Measurements from ENCODE around the gene ZNF330.
"Not testable (repeated sequence)": the region's sequence is repeated elsewhere in the genome, so short reads cannot be mapped to it uniquely, and the experiment has no call there.

ZNF330 gene

GRCh38 chr4:141220691-141221659 is at the start of gene ZNF330:
TSS of gene ZNF330 (plus strand) at chr4:141220895. CDS start at chr4:141222372, 1,477 bp downstream.
- DNase-seq, result peak; percentile 87

DNA sequence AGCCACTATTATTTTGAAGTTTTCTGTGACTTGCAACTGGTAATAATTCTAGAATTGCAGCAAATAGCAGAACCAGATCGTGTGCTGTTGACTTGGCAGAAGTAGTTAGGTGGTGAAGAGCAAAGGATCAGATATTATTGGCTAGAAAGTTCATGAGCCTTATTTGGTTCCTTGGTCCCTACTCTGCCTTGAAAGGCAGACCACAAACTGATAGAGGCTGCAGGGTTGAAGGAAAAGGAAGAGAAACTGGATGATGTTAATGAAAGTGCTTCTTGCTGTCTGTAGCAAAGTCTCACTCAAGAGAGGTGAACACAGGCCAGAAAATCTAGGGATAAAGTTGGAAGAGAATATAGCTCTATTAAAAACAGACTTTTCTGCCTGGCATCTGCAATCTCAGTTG is 46.2 kb upstream of the ZNF330 start:
- DNase-seq, result no peak

- peak; percentile 7 for DNase-seq
Measured at GRCh38 chr4:141177171-141177570, 43.5 kb upstream of the ZNF330 start.

DNA sequence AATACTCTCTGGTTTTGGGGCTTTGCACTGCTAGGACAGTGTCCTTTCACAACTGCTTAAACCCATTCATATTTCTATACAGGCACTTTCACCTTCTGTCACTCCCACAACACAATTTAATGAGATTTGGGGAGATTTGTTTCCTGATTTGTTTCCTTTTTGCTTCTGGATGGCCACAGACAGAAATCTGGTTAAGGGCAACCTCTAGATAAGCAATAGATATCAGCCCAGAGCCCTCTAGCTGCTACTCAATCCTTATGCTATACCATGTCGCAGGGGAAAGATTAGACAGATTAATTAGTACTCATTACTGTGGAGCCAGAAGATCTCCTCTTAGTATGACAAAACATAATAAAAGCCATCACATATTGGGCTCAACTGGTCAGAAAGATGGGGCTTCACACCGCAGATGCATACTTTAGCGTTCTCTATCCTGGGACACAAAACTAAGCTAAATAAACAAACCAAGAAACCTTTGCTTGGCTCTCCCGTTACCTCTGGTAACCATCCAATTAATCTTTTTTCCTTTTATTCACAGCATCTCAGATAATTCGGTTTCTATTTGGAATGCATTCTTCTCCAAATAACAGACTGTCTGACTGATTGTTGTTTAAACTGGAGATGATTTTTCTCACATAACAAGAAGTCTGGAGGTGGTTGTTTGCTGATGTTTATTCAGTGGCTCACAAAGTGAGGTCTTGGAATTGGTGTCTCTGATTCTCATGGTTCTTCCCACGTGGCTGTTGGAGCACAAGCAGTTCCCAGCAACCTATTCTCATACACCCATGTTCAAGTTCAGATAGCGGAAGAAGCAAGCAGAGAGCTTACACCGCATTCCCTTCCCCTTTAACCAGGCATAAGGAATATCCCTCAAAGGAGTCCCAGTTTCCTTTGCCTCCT is 41.0 kb upstream of the ZNF330 start:
- peak; percentile 8 for DNase-seq

DNA sequence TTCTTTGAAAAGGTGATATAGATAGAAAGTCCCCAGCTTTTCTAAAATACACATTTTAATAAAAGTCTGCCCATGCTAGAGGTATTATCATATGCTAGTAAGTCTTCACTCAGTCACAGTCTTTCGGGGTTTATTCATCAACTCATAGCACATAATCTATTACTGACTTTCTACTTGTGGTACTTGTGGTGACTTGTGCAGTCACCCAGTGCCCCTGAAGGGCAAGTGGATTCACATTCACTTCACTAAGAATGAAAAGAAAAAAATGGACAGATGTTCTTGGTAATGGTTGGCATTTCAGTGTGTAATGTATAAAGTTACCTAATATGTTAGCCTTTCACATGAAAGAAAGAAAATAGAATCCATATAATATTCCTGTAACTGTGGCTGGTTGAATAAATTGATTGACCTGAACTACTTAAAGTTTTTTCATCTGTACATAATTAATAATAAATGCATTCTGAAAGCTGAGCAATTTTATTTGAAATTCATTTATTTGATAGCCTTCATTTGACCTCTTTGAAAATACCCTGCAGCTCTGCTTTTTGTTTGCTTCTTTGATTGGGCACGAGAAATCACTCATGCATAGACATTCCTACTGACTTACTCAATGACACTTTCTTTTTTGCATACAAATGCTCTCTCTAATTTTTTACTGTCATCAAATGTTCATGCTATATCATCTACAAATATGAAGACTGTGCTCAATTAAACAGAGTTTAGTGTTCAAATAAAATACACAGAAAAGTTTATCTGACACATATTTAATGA is 39.5 kb upstream of the ZNF330 start:
- peak; percentile 38 for DNase-seq

DNA sequence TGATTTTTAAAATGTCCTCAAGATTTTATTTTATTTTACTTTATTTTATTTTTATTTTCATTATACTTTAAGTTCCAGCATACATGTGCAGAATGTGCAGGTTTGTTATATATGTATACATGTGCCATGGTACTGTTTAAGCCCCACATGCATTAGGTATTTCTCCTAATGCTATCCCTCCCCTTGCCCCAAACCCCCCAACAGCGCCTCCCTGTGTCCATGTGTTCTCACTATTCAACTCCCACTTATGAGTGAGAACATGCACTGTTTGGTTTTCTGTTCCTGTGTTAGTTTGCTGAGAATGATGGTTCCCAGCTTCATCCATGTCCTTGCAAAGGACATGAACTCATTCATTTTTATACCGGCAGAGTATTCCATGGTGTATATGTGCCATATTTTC is 37.2 kb upstream of the ZNF330 start:
- not testable (repeated sequence) for DNase-seq

DNA sequence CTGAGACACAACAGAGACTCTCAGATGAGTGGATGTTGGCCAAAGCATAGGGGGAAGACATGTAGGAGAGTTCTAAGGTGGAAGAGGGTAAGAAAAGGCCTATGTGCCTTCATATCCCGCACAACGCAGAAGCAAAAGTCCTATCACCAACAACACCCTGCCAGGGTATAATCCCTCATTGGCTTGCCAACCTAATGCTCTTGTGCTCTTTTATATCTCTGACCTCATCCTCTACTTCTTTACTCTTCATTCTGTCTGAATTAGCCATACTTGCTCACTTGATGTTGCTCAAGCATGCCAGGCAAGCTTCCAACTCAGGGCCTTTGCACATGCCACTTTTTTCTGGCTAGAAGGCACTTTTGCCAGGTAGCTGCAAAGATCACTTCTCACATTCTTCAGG is 28.1 kb upstream of the ZNF330 start:
- no peak for DNase-seq

DNA sequence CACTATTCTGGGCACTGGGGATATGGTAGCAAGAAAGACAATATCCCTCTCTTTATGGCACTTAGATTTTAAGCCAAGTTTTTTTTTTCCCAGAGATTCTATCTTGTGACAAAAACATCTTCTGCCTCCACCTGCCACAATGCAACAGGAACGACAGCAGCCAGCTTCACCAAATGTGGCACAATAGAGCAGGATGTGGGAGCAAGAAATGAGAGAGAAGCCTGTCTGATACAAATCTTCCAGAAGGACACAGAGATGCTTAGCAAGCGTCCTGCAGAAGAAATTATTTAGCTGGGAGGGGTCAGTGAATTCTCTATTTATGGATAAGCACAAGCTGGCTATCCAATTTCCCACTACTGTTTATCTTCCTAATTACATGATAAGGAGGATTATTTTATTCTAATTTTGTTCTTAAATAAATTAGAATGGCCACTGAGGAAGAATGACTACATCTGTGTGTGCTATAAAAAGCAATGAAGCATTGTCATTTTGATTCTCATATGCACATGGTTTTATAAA is 27.1 kb upstream of the ZNF330 start:
- no peak for DNase-seq

DNA sequence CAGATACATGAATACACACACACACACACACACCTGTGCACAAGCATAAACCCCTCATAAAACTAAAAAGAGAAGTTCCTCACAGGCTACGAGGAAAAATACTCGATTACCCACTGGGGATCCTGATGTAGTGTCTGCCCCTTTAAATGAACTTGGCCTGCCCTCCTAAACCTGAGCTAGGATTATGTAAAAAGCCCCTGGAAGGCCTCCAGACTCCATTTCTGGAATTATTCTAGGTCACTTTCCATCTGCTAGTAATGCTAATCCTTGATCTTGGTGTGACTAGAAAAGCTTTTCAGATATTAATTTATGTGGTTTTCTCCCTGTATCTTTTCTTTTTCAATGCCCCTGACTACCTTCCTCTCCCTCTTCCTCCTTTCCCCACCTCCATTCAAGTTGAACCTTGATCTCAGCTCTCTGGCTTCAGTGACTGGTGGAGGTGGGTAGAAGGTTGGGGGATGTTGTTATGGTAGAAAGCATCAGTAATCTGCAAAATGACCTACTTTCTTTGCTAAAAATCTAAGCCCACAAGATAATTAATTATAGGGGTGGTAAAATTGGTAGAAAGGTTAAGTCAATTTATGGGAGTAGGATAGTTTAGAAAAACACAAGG is 25.5 kb upstream of the ZNF330 start:
- no peak for DNase-seq

DNA sequence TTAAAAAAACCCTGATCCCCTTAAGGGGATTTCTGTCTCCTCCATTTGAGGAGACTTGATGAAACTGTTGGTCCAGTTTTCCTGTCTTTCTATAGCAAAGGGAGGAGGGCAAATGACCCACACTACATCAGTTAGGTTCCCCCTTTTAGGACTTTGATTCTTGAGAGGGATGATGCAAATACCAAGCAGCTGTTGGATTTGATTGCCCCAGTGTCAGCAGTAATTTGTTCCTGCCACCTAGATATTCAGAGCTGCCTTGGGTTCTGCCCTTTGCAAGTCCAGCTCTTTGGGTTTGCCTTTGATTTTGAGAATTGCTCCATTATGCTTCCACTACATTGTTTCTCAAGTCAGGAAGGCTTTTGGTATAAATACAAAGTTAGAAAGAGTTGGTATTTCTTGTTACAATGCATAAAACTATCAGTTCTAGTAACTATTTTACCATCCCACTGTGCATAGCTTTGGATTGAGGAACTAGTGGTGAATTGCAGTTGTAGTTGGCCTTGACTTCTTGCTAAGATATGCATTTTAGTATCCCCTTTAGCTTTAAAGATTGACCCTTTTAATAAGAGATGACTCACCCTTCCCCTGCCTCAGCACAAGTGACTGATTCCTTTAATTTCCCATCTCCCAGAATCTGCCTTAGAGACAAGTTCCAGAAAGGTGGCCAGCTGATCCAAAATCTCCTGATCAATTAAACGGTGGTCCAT is 24.3 kb upstream of the ZNF330 start:
- no peak for DNase-seq

DNA sequence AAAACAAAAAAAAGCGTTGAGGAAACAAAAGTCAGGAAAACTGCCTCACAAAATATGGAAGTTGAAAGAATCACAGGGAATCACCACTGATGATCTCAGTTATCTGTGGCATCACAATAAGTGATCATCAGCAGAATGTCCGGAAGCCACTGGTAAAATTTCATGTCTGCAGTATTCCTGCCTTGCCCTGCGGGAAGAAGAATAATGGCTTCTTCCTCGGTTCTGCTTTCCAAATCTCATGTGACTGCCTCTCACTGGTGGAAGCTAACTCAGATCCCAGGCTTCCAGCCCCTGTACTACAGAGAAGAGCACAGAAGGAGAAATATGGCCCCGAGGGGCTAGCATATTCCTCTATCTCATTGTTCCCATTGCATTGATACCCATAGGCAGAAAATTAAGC is 12.7 kb upstream of the ZNF330 start:
- no peak for DNase-seq

DNA sequence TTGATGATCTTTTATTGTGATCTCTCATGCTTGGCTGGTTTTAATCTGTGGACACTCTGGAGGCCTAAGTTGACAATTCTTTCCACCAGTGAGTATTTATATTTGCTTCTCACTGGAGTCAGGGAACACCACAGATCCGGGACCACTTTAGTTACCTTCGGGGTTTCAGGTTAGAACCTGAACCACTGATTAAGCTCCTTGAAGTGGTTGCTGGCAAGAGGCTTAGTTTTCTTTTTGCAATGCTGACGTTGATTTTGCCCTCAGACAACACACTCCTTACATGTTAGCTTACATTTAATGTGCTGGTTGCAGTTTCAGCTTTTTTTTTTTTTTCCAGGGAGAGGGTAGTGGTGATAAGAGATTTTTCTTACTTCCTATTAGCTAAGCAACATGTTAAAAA is 10.5 kb upstream of the ZNF330 start:
- no peak for DNase-seq

GRCh38 chr4:141213550-141213991 is 7.1 kb upstream of the ZNF330 start:
- no peak for DNase-seq

DNA sequence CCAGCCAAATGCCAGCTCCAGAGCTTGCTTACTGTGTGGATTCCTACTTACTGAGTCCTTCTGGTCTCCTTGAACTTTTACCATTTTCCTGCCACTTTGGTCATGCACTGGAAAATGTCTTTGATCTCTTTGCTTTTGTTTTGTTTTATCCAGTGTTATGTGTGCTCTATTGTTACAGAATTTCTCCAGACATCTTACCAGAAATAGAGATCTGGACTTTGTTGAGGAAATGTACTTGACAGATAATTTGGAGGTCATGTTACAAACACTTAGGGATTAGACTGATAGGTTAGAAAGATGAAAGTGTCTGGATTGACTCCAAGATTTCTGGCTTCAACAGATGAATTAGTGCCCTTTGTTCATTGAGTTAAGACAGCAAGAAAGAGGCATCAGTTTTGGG is 5.7 kb upstream of the ZNF330 start:
- DNase-seq, result no peak

DNA sequence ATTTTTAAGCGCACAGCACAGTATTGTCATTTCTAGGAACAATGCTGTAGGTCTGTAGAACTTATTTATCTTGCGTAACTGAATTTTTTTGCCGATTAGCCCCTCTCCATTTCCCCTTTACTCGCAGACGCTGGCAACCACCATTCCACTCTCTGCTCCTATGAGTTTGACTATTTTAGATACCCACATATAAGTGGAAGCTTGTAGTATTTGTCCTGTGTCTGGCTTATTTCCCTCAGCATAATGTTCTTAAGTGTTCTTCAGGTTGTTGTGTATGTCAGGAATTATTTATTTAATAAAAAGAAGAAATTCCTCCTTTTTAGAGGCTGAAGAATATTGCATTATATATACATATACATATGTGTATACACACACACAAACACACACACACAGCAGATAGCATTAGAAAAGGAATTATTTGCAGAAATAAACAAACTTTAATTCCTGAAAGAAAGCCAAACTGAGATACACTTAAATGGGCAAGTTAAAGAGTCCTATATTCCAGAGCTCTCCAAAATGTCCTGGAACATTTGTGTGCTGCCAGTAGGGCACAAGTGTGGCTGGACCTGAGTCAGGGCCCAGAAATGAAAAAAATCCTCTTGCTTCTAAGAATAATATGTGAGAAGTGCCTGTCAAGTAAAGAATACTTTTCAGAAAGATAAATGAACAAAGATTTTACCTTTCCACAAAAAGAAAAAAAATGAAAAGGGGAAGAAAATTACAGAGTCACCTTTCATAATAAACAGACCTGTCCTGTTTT is 4.5 kb upstream of the ZNF330 start:
- no peak for DNase-seq

GRCh38 chr4:141220271-141220670 is 424 bp upstream of the ZNF330 start:
- no peak for DNase-seq

- no peak for DNase-seq
Measured at GRCh38 chr4:141223418-141223817, 2.7 kb downstream of the ZNF330 start.

DNA sequence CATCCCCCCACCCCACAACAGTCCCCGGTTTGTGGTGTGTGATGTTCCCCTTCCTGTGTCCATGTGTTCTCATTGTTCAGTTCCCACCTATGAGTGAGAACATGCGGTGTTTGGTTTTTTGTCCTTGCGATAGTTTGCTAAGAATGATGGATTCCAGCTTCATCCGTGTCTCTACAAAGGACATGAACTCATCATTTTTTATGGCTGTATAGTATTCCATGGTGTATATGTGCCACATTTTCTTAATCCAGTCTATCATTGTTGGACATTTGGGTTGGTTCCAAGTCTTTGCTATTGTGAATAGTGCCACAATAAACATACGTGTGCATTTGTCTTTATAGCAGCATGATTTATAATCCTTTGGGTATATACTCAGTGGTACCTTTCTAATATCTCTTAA is 6.6 kb downstream of the ZNF330 start:
- DNase-seq, result not testable (repeated sequence)

GRCh38 chr4:141229408-141230101 is 8.9 kb downstream of the ZNF330 start:
- DNase-seq, result no peak

- no peak for DNase-seq
Measured at GRCh38 chr4:141233673-141234072, 13.0 kb downstream of the ZNF330 start.

Data from NCI-H69 (cell line).